PC-9 (cell line): ENCODE results near the gene BAIAP2. TPM values are rescaled to one million over a fixed set of nuclear protein-coding genes. Genes with fewer than 3 reads are reported as not detected.
A peak's percentile ranks its signal among the peaks of the same experiment; 100 is the strongest.

Source experiments
- BruUV-seq: library from RNA; stranded (reverse); fragments of 400-500 nt; replicated peaks from 2 replicates; lab custom pipeline; 2021; lab: Mats Ljungman, UMichigan
- CTCF ChIA-PET: fragments of 300-600 bp; sonication (Branson Sonifier 250); formaldehyde crosslinking; loops from one replicate; lab custom pipeline; 2022; ENCODE audit warnings: antibody characterized with exemption; lab: Charles Lee
- POLR2A ChIA-PET: fragments of 300-600 bp; sonication (Branson Sonifier 250); formaldehyde crosslinking; loops from one replicate; lab custom pipeline; 2022; ENCODE audit warnings: antibody characterized with exemption; ENCODE audit not compliant: unreplicated experiment; lab: Charles Lee
- DNase-seq, 2 experiments: peaks; one replicate each; pipeline versions ENCODE4 v3.0.0 to v3.0.0-alpha.2; 2015 to 2022; ENCODE audit warnings: mixed read lengths in 1 of 2
- H2AFZ ChIP-seq: fragments of 200-600 bp; sonication (generic); 2 replicates; pipeline ENCODE4 v1.8.1; 2017; ENCODE audit warnings: antibody characterized with exemption
- H3F3A ChIP-seq: fragments of 200-600 bp; sonication (generic); 2 replicates; pipeline ENCODE4 v1.8.1; 2017; ENCODE audit warnings: antibody characterized with exemption, mild to moderate bottlenecking, low read depth; ENCODE audit not compliant: insufficient read depth
- H3K27ac ChIP-seq: fragments of 200-600 bp; sonication (generic); 2 replicates; pipeline ENCODE4 v1.6.1; 2016; ENCODE audit warnings: mixed run types
- H3K27me3 ChIP-seq: fragments of 200-600 bp; sonication (generic); 2 replicates; pipeline ENCODE4 v1.6.1; 2016; ENCODE audit warnings: low read depth, mixed run types; ENCODE audit not compliant: insufficient read depth
- H3K36me3 ChIP-seq: fragments of 200-600 bp; sonication (generic); 2 replicates; pipeline ENCODE4 v1.6.1; 2016; ENCODE audit warnings: low read depth, mixed run types
- H3K4me1 ChIP-seq: fragments of 200-600 bp; sonication (generic); replicated peaks from 2 replicates; pipeline ENCODE4 v1.6.1; 2016; ENCODE audit warnings: mixed run types; ENCODE audit not compliant: insufficient read depth
- H3K4me2 ChIP-seq: fragments of 200-600 bp; sonication (generic); 2 replicates; pipeline ENCODE4 v1.6.1; 2017; ENCODE audit warnings: mixed run types
- H3K4me3 ChIP-seq: fragments of 200-600 bp; sonication (generic); 2 replicates; pipeline ENCODE4 v1.6.1; 2016; ENCODE audit warnings: mixed run types
- H3K79me2 ChIP-seq: fragments of 200-600 bp; sonication (generic); 2 replicates; pipeline ENCODE4 v1.6.1; 2017; ENCODE audit warnings: low read depth, mixed run types
- H3K9me2 ChIP-seq: fragments of 200-600 bp; sonication (generic); 2 replicates; pipeline ENCODE4 v1.8.1; 2017; ENCODE audit warnings: mild to moderate bottlenecking; ENCODE audit not compliant: insufficient read depth
- H3K9me3 ChIP-seq: fragments of 200-600 bp; sonication (generic); 2 replicates; pipeline ENCODE4 v1.8.1; 2016; ENCODE audit warnings: low read depth; ENCODE audit not compliant: insufficient read depth
- H4K20me1 ChIP-seq: fragments of 200-600 bp; sonication (generic); 2 replicates; pipeline ENCODE4 v1.8.1; 2017; ENCODE audit not compliant: insufficient read depth
- CTCF ChIP-seq: fragments of 200-600 bp; sonication (generic); conservative IDR thresholded peaks from 2 replicates; pipeline ENCODE4 v1.6.1; 2017; ENCODE audit warnings: mixed run types, antibody characterized with exemption, mild to moderate bottlenecking, moderate library complexity
- EZH2 ChIP-seq: fragments of 200-600 bp; sonication (generic); IDR thresholded peaks from 2 replicates; pipeline ENCODE4 v1.8.0; 2017; ENCODE audit warnings: antibody characterized with exemption, low read depth
- intact Hi-C: fragments of 100-400 bp; cut with micrococcal nuclease; formaldehyde crosslinking; loops from one replicate; pipeline ENCODE4 v1.10.0; 2022; ENCODE audit not compliant: unreplicated experiment
- total RNA-seq: library from RNA; stranded (reverse); gene quantifications from 2 replicates; pipeline ENCODE4 v1.2.3, GENCODE V29; 2021

The BAIAP2 gene
- total RNA-seq, 1 experiment from 2014 or later: 125 TPM

DNA sequence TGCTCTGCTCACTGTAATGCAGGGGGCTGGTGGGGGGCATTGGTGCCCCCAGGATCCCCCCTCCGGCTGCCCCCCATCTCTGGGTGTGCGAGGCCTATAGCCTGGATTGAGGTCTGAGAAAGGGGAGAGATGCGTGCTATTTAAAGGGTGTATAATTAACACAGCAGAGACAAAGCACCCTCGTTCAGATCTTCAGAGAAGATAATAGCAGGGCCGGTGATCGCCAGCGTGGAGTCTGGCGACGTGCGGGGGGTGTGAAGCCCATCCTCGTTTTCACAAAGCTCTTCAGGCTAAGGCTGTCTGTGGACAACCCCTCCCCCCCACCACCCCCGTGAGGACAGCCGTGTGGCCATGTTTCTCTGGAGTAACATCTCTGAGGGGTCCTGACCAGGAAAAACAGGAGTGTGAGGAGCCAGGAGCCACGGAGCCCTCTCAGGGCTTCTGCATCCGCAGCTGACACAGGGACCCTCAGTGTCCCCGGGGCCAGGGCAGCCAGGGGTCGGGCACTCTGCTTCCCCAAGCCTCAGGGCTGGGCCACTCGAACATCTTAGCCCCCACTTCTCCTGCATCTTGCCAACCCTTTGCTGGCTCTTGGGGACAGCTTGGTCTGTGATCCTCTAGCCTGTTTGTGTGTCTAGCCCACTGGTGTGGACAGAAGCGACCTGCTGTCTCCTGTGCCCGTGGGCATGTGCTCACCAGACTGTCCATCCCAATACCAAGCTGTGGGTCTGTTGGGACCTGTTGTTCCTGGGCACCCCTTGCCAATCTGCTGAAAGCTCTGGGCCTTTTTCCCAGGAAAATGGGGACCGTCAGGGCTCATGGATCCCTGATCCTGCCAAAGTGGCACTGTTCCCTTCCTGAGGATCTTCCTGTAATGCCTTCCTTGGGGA lies 58.9 kb downstream of the BAIAP2 start:
- Histone ChIP-seq H3F3A (peaks cover 27% of the 10 kb centered on the region), H3K79me2 (no peaks in the 10 kb centered on the region), H3K36me3 (no peaks in the 10 kb centered on the region), H2AFZ (0 out of 2 replicates have a peak overlapping the region, but pooled peaks have one; percentile 22), H3K9me2 (no peaks in the 10 kb centered on the region), H4K20me1 (no peaks in the 10 kb centered on the region), H3K9me3 (no peaks in the 10 kb centered on the region), H3K4me1 (peaks cover 59% of the 10 kb centered on the region), H3K4me2 (peak overlapping the region; percentile 70), H3K4me3 (no peak overlapping the region), H3K27me3 (no peaks in the 10 kb centered on the region), H3K27ac (peak overlapping the region; percentile 90)
- BruUV-seq: no TSS peak
- intact Hi-C loops: loop anchor here (1.0 kb wide), 1 partner anchor 22 kb away; no protein-coding TSS in a partner anchor
- TF ChIP-seq CTCF (no peak), EZH2 (no peak)
- POLR2A ChIA-PET: interaction anchor here (0.6 to 1.2 kb wide), 2 partner anchors 22 to 44 kb away, joined by 3 to 4 read pairs; no protein-coding TSS in a partner anchor
- DNase-seq: no peak
- CTCF ChIA-PET: interaction anchor here (0.6 kb wide), 2 partner anchors 236 to 305 kb away, joined by 3 read pairs; no protein-coding TSS in a partner anchor

- ChIA-PET POLR2A (interaction anchor here (0.6 to 1.3 kb wide), 5 partner anchors 23 to 255 kb away, joined by 3 to 10 read pairs (median 5); partner anchors contain the start of genes NDUFAF8 and TEPSIN), CTCF (interaction anchor here (0.6 to 0.7 kb wide), 3 partner anchors 57 to 304 kb away, joined by 3 to 4 read pairs (median 3); no protein-coding TSS in a partner anchor)
- Histone ChIP-seq H3K9me3 (no peaks in the 10 kb centered on the region), H3K36me3 (no peaks in the 10 kb centered on the region), H3K4me1 (peaks cover 59% of the 10 kb centered on the region), H2AFZ (0 out of 2 replicates have a peak overlapping the region, but pooled peaks have one; percentile 22), H3F3A (peaks cover 27% of the 10 kb centered on the region), H3K27me3 (no peaks in the 10 kb centered on the region), H3K27ac (peak overlapping the region; percentile 90), H4K20me1 (no peaks in the 10 kb centered on the region), H3K4me2 (peak overlapping the region; percentile 70), H3K9me2 (no peaks in the 10 kb centered on the region), H3K79me2 (no peaks in the 10 kb centered on the region), H3K4me3 (no peak overlapping the region; the same call in 1 of the 2 replicates)
- TF ChIP-seq CTCF (no peak), EZH2 (no peak)
- intact Hi-C loops: loop anchor here (1.0 kb wide), 2 partner anchors 22 to 57 kb away; no protein-coding TSS in a partner anchor
- no TSS peak for BruUV-seq
- peak; percentile 96 for DNase-seq
Measured at GRCh38 chr17:81094509-81095382, 59.8 kb downstream of the BAIAP2 start.
